ENCODE measurements around the gene KDM2A. TPM values are rescaled to one million over a fixed set of nuclear protein-coding genes. Genes with fewer than 3 reads are reported as not detected.
A peak's percentile ranks its signal among the peaks of the same experiment; 100 is the strongest.

Gene KDM2A
- total and polyA plus RNA-seq, 2 of the 13 experiments (the other 11 are each of a cell fraction or from before 2014, with no cell fraction given) = 31.3 to 31.4 TPM

DNA sequence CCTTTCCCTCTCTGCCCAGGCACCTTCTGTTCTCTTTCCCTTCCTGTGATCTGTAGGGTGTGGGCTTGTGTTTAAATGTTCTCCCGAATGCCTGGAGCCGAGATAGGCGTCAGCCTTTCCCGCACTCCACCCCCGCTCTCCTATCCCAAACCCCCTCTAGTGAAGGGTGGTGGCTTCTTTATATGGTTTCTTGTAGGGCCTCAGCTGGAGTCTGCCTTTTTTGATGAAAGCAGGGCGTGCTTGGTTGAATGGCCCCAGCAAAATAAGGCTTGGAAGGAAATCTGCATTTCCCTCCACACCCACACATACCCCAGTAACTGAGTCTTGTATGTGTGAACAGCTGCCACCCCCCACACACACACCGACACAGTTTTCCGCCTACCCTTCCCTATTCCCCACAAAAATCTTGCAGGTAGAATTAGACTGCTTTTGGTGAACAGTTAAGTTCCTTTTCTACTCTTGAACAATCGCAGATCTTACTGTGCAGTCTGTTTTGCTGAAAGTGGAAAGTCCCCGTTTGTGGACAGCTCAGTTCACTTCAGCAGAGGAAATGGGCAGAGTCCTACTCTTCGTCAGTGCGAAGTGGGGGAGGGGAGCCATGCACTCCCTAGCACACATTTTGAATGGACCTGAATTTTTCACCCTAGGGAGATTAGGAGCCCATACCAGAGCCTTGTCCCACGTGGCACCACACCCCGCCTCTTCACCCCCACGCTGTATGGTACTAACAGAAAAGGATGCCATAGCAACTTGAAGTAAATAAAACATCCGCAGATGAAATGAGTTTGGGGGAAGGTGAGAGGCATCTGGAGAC lies 121.7 kb downstream of the KDM2A start (continued):
- TF ChIP-seq, protein P1, sequence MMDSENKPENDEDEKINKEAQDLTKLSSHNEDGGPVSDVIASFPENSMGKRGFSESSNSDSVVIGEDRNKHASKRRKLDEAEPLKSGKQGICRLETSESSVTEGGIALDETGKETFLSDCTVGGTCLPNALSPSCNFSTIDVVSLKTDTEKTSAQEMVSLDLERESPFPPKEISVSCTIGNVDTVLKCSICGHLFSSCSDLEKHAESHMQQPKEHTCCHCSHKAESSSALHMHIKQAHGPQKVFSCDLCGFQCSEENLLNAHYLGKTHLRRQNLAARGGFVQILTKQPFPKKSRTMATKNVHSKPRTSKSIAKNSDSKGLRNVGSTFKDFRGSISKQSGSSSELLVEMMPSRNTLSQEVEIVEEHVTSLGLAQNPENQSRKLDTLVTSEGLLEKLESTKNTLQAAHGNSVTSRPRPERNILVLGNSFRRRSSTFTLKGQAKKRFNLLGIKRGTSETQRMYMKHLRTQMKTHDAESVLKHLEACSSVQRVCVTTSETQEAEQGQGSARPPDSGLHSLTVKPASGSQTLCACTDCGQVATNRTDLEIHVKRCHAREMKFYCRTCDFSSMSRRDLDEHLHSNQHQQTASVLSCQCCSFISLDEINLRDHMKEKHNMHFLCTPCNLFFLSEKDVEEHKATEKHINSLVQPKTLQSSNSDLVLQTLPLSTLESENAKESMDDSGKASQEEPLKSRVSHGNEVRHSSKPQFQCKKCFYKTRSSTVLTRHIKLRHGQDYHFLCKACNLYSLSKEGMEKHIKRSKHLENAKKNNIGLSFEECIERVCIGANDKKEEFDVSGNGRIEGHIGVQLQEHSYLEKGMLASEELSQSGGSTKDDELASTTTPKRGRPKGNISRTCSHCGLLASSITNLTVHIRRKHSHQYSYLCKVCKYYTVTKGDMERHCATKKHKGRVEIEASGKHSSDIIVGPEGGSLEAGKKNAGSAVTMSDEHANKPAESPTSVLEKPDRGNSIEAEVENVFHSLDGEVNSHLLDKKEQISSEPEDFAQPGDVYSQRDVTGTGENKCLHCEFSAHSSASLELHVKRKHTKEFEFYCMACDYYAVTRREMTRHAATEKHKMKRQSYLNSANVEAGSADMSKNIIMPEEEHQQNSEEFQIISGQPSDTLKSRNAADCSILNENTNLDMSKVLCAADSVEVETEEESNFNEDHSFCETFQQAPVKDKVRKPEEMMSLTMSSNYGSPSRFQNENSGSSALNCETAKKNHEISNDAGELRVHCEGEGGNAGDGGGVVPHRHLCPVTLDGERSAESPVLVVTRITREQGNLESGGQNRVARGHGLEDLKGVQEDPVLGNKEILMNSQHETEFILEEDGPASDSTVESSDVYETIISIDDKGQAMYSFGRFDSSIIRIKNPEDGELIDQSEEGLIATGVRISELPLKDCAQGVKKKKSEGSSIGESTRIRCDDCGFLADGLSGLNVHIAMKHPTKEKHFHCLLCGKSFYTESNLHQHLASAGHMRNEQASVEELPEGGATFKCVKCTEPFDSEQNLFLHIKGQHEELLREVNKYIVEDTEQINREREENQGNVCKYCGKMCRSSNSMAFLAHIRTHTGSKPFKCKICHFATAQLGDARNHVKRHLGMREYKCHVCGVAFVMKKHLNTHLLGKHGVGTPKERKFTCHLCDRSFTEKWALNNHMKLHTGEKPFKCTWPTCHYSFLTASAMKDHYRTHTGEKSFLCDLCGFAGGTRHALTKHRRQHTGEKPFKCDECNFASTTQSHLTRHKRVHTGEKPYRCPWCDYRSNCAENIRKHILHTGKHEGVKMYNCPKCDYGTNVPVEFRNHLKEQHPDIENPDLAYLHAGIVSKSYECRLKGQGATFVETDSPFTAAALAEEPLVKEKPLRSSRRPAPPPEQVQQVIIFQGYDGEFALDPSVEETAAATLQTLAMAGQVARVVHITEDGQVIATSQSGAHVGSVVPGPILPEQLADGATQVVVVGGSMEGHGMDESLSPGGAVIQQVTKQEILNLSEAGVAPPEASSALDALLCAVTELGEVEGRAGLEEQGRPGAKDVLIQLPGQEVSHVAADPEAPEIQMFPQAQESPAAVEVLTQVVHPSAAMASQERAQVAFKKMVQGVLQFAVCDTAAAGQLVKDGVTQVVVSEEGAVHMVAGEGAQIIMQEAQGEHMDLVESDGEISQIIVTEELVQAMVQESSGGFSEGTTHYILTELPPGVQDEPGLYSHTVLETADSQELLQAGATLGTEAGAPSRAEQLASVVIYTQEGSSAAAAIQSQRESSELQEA (CRISPR knock-in tag; IDR thresholded peaks at IDR 0.05; ENCODE audit: not compliant biosample characterization) = peak; percentile 47
- no peak for TF ChIP-seq MATR3 (CRISPR knock-in tag; IDR thresholded peaks at IDR 0.05)
- TF ChIP-seq TRIM24 (CRISPR knock-in tag; IDR thresholded peaks at IDR 0.05) = no peak
- TF ChIP-seq, protein P2, sequence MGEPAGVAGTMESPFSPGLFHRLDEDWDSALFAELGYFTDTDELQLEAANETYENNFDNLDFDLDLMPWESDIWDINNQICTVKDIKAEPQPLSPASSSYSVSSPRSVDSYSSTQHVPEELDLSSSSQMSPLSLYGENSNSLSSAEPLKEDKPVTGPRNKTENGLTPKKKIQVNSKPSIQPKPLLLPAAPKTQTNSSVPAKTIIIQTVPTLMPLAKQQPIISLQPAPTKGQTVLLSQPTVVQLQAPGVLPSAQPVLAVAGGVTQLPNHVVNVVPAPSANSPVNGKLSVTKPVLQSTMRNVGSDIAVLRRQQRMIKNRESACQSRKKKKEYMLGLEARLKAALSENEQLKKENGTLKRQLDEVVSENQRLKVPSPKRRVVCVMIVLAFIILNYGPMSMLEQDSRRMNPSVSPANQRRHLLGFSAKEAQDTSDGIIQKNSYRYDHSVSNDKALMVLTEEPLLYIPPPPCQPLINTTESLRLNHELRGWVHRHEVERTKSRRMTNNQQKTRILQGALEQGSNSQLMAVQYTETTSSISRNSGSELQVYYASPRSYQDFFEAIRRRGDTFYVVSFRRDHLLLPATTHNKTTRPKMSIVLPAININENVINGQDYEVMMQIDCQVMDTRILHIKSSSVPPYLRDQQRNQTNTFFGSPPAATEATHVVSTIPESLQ (CRISPR knock-in tag; conservative IDR thresholded peaks at IDR 0.05) = no peak
- TF ChIP-seq ZNF772 (CRISPR knock-in tag; IDR thresholded peaks at IDR 0.05) = 0 out of 2 replicates have a peak, but pooled peaks have one; percentile 17
- no peak for TF ChIP-seq FUBP1 (CRISPR knock-in tag; IDR thresholded peaks at IDR 0.05; ENCODE audit: borderline replicate concordance)
- no peak for TF ChIP-seq ZBTB34 (CRISPR knock-in tag; IDR thresholded peaks at IDR 0.05)
- peak; percentile 25 for TF ChIP-seq ASH2L (IDR thresholded peaks at IDR 0.05; ENCODE audit: insufficient read length, low read depth, low read length)
- TF ChIP-seq, protein P3, sequence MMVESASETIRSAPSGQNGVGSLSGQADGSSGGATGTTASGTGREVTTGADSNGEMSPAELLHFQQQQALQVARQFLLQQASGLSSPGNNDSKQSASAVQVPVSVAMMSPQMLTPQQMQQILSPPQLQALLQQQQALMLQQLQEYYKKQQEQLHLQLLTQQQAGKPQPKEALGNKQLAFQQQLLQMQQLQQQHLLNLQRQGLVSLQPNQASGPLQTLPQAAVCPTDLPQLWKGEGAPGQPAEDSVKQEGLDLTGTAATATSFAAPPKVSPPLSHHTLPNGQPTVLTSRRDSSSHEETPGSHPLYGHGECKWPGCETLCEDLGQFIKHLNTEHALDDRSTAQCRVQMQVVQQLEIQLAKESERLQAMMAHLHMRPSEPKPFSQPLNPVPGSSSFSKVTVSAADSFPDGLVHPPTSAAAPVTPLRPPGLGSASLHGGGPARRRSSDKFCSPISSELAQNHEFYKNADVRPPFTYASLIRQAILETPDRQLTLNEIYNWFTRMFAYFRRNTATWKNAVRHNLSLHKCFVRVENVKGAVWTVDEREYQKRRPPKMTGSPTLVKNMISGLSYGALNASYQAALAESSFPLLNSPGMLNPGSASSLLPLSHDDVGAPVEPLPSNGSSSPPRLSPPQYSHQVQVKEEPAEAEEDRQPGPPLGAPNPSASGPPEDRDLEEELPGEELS (CRISPR knock-in tag; IDR thresholded peaks at IDR 0.05) = no peak
- no peak for TF ChIP-seq NR2F6 (IDR thresholded peaks at IDR 0.05)
- TF ChIP-seq NR2F6 (CRISPR knock-in tag; IDR thresholded peaks at IDR 0.05) = no peak
- TF ChIP-seq MEIS2 (CRISPR knock-in tag; IDR thresholded peaks at IDR 0.05) = peak; percentile 23; the same call in 1 of the 2 replicates
